HepG2 (cell line): ENCODE results near the gene CC2D1A. TPM values are rescaled to one million over a fixed set of nuclear protein-coding genes. Genes with fewer than 3 reads are reported as not detected.

ENCODE experiments used
- ATAC-seq: fragments of 200-7000 bp; cut with Tn5 transposase; 3 replicates; pipeline ENCODE4 v1.9.1; 2020; ENCODE audit warnings: mild to moderate bottlenecking, moderate library complexity
- BruUV-seq: library from RNA; stranded (reverse); fragments of 400-500 nt; replicated peaks from 2 replicates; lab custom pipeline; 2021; lab: Mats Ljungman, UMichigan
- CTCF ChIA-PET: fragments of 300-600 bp; formaldehyde crosslinking; extraction: SDS; loops from one replicate; lab custom pipeline; 2021; ENCODE audit warnings: low total read pairs, inconsistent platforms, low intra/inter-chr PET ratio; lab: Yijun Ruan, JAX
- POLR2A ChIA-PET: fragments of 350-600 bp; sonication (Branson Sonifier 250); formaldehyde crosslinking; loops from one replicate; lab custom pipeline; 2020; ENCODE audit warnings: antibody characterized with exemption, inconsistent platforms; lab: Yijun Ruan, JAX
- DNase-seq: peaks from one replicate; pipeline ENCODE4 v3.0.0-alpha.2; 2015; ENCODE audit warnings: low spot score
- FAIRE-seq: peaks from 3 replicates; lab custom pipeline; 2011; peaks lifted over from hg19 to GRCh38; lab: Jason Lieb, UNC
- H2AFZ ChIP-seq: one replicate; pipeline ENCODE4 v1.6.1; 2011; ENCODE audit warnings: low read length, inconsistent platforms
- H3K27ac ChIP-seq: fragments of 300-600 bp; 3 replicates; pipeline ENCODE4 v1.8.0; 2011; ENCODE audit warnings: mixed run types, mild to moderate bottlenecking, mixed read lengths, low read length, inconsistent platforms; ENCODE audit not compliant: insufficient read depth; ENCODE audit errors: extremely low read length
- H3K27me3 ChIP-seq, 2 experiments: fragments of 200-600 bp in 1 of 2; 2 replicates in 1 of 2; 3 replicates in 1 of 2; pipeline versions ENCODE4 v1.6.0 to v1.8.0; 2011; ENCODE audit warnings: low read length in 2 of 2, mild to moderate bottlenecking in 2 of 2, moderate library complexity in 2 of 2, inconsistent platforms in 1 of 2; ENCODE audit not compliant: insufficient read depth in 2 of 2, control insufficient read depth in 1 of 2
- H3K36me3 ChIP-seq, 2 experiments: fragments of 200-600 bp in 1 of 2; replicated peaks in 1 of 2; 2 replicates in 1 of 2; 3 replicates in 1 of 2; pipeline versions ENCODE4 v1.5.1 to v1.8.0; 2011; ENCODE audit warnings: low read length in 2 of 2, inconsistent platforms in 1 of 2; ENCODE audit not compliant: insufficient read depth in 2 of 2, control insufficient read depth in 1 of 2
- H3K4me1 ChIP-seq: 2 replicates; pipeline ENCODE4 v1.5.1; 2012; ENCODE audit warnings: low read length, inconsistent platforms; ENCODE audit not compliant: insufficient read depth
- H3K4me2 ChIP-seq: 2 replicates; pipeline ENCODE4 v1.6.0; 2011; ENCODE audit warnings: low read depth, low read length, inconsistent platforms
- H3K4me3 ChIP-seq, 3 experiments: fragments of 200-600 bp in 1 of 3; sonication (generic), shearing (Covaris generic) in 1 of 3; replicated peaks in 1 of 3; 2 replicates each; pipeline ENCODE4 v1.5.1; 2011 to 2016; ENCODE audit warnings: low read length in 3 of 3, inconsistent platforms in 2 of 3, low read depth in 2 of 3, mild to moderate bottlenecking in 2 of 3, control low read depth in 1 of 3, mixed read lengths in 1 of 3; ENCODE audit not compliant: insufficient read depth in 1 of 3
- H3K79me2 ChIP-seq: one replicate; pipeline ENCODE4 v1.6.1; 2011; ENCODE audit warnings: low read length, inconsistent platforms; ENCODE audit not compliant: insufficient read depth
- H3K9ac ChIP-seq: 2 replicates; pipeline ENCODE4 v1.6.0; 2011; ENCODE audit warnings: mild to moderate bottlenecking, low read depth, low read length, inconsistent platforms; ENCODE audit not compliant: insufficient read depth
- H3K9me3 ChIP-seq: 2 replicates; pipeline ENCODE4 v1.5.1; 2012; ENCODE audit warnings: mild to moderate bottlenecking, low read length
- H4K20me1 ChIP-seq: 2 replicates; pipeline ENCODE4 v1.6.0; 2011; ENCODE audit warnings: inconsistent platforms, mild to moderate bottlenecking, low read length, moderate library complexity; ENCODE audit not compliant: insufficient read depth
- FOXC1 ChIP-seq: sonication (generic); formaldehyde crosslinking; IDR thresholded peaks from 2 replicates; pipeline ENCODE4 v1.8.0; 2022; ENCODE audit warnings: mild to moderate bottlenecking, missing genetic modification reagents, borderline replicate concordance
- KLF16 ChIP-seq, 2 experiments: sonication (generic) in 1 of 2; formaldehyde crosslinking in 1 of 2; IDR thresholded peaks; 2 replicates each; pipeline versions ENCODE4 v1.6.1 to v1.8.0; 2016 to 2023; ENCODE audit warnings: missing genetic modification reagents in 2 of 2, missing compliant biosample characterization in 1 of 2
- RBAK ChIP-seq: sonication (generic); formaldehyde crosslinking; IDR thresholded peaks from 2 replicates; pipeline ENCODE4 v1.5.1; 2020; ENCODE audit warnings: mild to moderate bottlenecking, missing genetic modification reagents
- ZBTB38 ChIP-seq: sonication (generic); formaldehyde crosslinking; IDR thresholded peaks from 2 replicates; pipeline ENCODE4 v1.5.1; 2020; ENCODE audit warnings: mild to moderate bottlenecking, missing genetic modification reagents
- ZKSCAN8 ChIP-seq: IDR thresholded peaks from 2 replicates; pipeline ENCODE4 v1.6.1; 2016; ENCODE audit warnings: borderline replicate concordance, missing genetic modification reagents, missing compliant biosample characterization
- ZNF264 ChIP-seq: sonication (generic); formaldehyde crosslinking; IDR thresholded peaks from 2 replicates; pipeline ENCODE4 v1.4.0; 2020; ENCODE audit warnings: missing genetic modification reagents
- ZNF766 ChIP-seq: sonication (generic); formaldehyde crosslinking; IDR thresholded peaks from 2 replicates; pipeline ENCODE4 v1.5.0; 2020; ENCODE audit warnings: missing genetic modification reagents, borderline replicate concordance
- WGBS: methylation state at CpG from one replicate; pipeline ENCODE4 v1.1.6; 2017; ENCODE audit warnings: low lambda C conversion rate; 5-methylcytosine and 5-hydroxymethylcytosine counted together
- in situ Hi-C: cut with HindIII; loops from 2 replicates; pipeline ENCODE4 v1.10.0; 2017; ENCODE audit warnings: low pct_unique_long_range_greater_than_20kb; ENCODE audit not compliant: extremely low pct_ligation_motif_present
- intact Hi-C: fragments of 100-400 bp; cut with micrococcal nuclease; formaldehyde crosslinking; loops from one replicate; pipeline ENCODE4 v1.10.0; 2022; ENCODE audit not compliant: unreplicated experiment
- polyA plus RNA-seq, 8 experiments: library from polyadenylated mRNA; depleted of rRNA in 3 of 8; stranded (reverse) in 7 of 8; unstranded in 1 of 8; fragments of >200 nt; fragmentation: Illumina TruSeq in 4 of 8; extraction: Trizol in 4 of 8; gene quantifications; 2 replicates each; pipeline versions ENCODE4 v1.2.1 to v1.2.3, GENCODE V29; 2011 to 2016; ENCODE audit warnings: low read depth in 4 of 8, missing spikeins in 1 of 8, mixed read lengths in 1 of 8; ENCODE audit not compliant: insufficient read depth in 1 of 8
- total RNA-seq, 5 experiments: library from RNA; depleted of rRNA; stranded (reverse); fragments of >200 nt; fragmentation: Illumina TruSeq; extraction: Trizol; gene quantifications; 2 replicates each; pipeline ENCODE4 v1.2.3, GENCODE V29; 2016; ENCODE audit warnings: low read depth in 1 of 5
- TF ChIP-seq, protein P1 (sequence below): IDR thresholded peaks from 2 replicates; pipeline ENCODE4 v1.6.1; 2016; ENCODE audit warnings: low read depth
- TF ChIP-seq, protein P2 (sequence below), 2 experiments: sonication (generic) in 1 of 2; formaldehyde crosslinking in 1 of 2; IDR thresholded peaks; 2 replicates each; pipeline versions ENCODE4 v1.4.0 to v1.6.1; 2018 to 2020; ENCODE audit warnings: missing genetic modification reagents in 2 of 2, borderline replicate concordance in 1 of 2, low read depth in 1 of 2, mild to moderate bottlenecking in 1 of 2, missing biosample characterization in 1 of 2
- TF ChIP-seq, protein P3 (sequence below): IDR thresholded peaks from 2 replicates; pipeline ENCODE4 v1.6.1; 2016; ENCODE audit warnings: missing compliant biosample characterization, missing genetic modification reagents, borderline replicate concordance
- TF ChIP-seq, protein P4 (sequence below): IDR thresholded peaks from 2 replicates; pipeline ENCODE4 v1.4.0; 2020; ENCODE audit warnings: mild to moderate bottlenecking, missing genetic modification reagents
- TF ChIP-seq, protein P5 (sequence below): sonication (generic); formaldehyde crosslinking; IDR thresholded peaks from 2 replicates; pipeline ENCODE4 v1.4.0; 2020; ENCODE audit warnings: missing genetic modification reagents

The CC2D1A gene
- total and polyA plus RNA-seq, 2 of the 13 experiments (the other 11 are each of a cell fraction or from before 2014, with no cell fraction given) = 9.7 to 11.5 TPM

DNA sequence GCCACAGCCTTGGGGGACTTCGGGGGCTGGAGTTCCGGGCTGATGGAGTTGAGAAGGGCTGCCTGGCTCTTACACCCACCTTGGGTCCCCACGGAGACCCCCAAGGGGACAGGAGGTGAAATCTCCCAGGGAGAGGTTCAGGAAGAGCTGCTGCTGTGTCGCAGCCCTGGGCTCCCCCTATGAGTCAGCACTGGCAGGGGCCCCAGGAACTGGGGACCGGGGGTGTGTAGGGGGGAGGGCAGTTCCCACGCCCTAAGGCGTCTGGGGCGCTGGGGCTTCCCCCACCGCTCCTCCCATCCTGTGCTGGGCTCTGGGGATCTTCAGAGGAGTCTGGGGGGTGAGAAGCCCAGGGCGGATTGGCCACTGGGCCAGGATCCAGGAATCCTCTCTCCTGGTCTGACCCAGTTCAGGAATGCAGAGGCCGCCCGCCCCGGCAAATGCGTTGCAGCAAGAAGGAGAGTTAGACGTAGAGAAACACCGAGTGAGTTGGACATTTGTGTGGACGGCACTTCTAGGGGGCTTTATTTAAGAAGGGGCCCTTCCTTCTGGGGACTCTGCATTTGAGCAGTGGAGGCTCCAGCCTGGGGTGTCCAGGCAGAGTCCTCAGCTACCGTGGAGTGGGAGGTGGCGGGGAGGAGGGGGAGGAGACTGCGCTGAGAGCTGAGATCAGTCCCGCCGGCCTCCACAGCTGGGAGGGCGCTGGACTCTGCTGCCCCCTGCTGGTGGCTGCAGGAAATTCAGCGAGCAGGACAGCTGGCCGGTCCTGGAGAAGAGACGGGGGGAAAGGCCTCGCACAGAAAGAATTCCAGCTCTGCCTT, 44.1 kb upstream of the CC2D1A start:
- CTCF ChIA-PET = interaction anchor here (0.5 to 2.8 kb wide), 7 partner anchors 10 to 264 kb away, joined by 3 to 38 read pairs (median 4); no protein-coding TSS in a partner anchor
- in situ Hi-C loops = loop anchor here (5.0 kb wide), 1 partner anchor 80 kb away; no protein-coding TSS in a partner anchor
- TF ChIP-seq, protein P1, sequence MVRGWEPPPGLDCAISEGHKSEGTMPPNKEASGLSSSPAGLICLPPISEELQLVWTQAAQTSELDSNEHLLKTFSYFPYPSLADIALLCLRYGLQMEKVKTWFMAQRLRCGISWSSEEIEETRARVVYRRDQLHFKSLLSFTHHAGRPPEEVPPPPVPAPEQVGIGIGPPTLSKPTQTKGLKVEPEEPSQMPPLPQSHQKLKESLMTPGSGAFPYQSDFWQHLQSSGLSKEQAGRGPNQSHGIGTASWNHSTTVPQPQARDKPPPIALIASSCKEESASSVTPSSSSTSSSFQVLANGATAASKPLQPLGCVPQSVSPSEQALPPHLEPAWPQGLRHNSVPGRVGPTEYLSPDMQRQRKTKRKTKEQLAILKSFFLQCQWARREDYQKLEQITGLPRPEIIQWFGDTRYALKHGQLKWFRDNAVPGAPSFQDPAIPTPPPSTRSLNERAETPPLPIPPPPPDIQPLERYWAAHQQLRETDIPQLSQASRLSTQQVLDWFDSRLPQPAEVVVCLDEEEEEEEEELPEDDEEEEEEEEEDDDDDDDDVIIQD (CRISPR knock-in tag) = 0 out of 2 replicates have a peak, but pooled peaks have one; percentile 61
- TF ChIP-seq ZNF264 (no peak), FOXC1 (CRISPR knock-in tag) (0 out of 2 replicates have a peak, but pooled peaks have one; percentile 41), ZNF766 (CRISPR knock-in tag) (no peak), KLF16 (CRISPR knock-in tag; IDR thresholded peaks at IDR 0.05) (0 out of 4 replicates have a peak, but pooled peaks of 1 of the 2 experiments have one; percentile 37), RBAK (CRISPR knock-in tag) (no peak), ZKSCAN8 (CRISPR knock-in tag) (peak; percentile 77; the same call in 1 of the 2 replicates), ZBTB38 (CRISPR knock-in tag) (0 out of 2 replicates have a peak, but pooled peaks have one; percentile 21)
- TF ChIP-seq, protein P2, sequence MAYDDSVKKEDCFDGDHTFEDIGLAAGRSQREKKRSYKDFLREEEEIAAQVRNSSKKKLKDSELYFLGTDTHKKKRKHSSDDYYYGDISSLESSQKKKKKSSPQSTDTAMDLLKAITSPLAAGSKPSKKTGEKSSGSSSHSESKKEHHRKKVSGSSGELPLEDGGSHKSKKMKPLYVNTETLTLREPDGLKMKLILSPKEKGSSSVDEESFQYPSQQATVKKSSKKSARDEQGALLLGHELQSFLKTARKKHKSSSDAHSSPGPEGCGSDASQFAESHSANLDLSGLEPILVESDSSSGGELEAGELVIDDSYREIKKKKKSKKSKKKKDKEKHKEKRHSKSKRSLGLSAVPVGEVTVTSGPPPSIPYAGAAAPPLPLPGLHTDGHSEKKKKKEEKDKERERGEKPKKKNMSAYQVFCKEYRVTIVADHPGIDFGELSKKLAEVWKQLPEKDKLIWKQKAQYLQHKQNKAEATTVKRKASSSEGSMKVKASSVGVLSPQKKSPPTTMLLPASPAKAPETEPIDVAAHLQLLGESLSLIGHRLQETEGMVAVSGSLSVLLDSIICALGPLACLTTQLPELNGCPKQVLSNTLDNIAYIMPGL (CRISPR knock-in tag; IDR thresholded peaks at IDR 0.05; ENCODE audit: borderline replicate concordance in 1 of 2, low read depth in 1 of 2) = peak; percentile 57 to 79; a peak in 2 of 4 replicates
- TF ChIP-seq, protein P3, sequence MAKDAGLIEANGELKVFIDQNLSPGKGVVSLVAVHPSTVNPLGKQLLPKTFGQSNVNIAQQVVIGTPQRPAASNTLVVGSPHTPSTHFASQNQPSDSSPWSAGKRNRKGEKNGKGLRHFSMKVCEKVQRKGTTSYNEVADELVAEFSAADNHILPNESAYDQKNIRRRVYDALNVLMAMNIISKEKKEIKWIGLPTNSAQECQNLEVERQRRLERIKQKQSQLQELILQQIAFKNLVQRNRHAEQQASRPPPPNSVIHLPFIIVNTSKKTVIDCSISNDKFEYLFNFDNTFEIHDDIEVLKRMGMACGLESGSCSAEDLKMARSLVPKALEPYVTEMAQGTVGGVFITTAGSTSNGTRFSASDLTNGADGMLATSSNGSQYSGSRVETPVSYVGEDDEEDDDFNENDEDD (CRISPR knock-in tag) = no peak
- TF ChIP-seq, protein P4, sequence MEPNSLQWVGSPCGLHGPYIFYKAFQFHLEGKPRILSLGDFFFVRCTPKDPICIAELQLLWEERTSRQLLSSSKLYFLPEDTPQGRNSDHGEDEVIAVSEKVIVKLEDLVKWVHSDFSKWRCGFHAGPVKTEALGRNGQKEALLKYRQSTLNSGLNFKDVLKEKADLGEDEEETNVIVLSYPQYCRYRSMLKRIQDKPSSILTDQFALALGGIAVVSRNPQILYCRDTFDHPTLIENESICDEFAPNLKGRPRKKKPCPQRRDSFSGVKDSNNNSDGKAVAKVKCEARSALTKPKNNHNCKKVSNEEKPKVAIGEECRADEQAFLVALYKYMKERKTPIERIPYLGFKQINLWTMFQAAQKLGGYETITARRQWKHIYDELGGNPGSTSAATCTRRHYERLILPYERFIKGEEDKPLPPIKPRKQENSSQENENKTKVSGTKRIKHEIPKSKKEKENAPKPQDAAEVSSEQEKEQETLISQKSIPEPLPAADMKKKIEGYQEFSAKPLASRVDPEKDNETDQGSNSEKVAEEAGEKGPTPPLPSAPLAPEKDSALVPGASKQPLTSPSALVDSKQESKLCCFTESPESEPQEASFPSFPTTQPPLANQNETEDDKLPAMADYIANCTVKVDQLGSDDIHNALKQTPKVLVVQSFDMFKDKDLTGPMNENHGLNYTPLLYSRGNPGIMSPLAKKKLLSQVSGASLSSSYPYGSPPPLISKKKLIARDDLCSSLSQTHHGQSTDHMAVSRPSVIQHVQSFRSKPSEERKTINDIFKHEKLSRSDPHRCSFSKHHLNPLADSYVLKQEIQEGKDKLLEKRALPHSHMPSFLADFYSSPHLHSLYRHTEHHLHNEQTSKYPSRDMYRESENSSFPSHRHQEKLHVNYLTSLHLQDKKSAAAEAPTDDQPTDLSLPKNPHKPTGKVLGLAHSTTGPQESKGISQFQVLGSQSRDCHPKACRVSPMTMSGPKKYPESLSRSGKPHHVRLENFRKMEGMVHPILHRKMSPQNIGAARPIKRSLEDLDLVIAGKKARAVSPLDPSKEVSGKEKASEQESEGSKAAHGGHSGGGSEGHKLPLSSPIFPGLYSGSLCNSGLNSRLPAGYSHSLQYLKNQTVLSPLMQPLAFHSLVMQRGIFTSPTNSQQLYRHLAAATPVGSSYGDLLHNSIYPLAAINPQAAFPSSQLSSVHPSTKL = peak; percentile 32; the same call in 1 of the 2 replicates
- TF ChIP-seq, protein P5, sequence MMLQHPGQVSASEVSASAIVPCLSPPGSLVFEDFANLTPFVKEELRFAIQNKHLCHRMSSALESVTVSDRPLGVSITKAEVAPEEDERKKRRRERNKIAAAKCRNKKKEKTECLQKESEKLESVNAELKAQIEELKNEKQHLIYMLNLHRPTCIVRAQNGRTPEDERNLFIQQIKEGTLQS (CRISPR knock-in tag) = 0 out of 2 replicates have a peak, but pooled peaks have one; percentile 52

More for the DNA sequence above, 44.1 kb upstream of the CC2D1A start:
- H3K27ac ChIP-seq = peak overlapping the region; percentile 54
- H3K79me2 ChIP-seq = no peaks in the 10 kb centered on the region
- no peaks in the 10 kb centered on the region for H3K36me3 ChIP-seq
- intact Hi-C loops = loop anchor here (1.0 to 5.0 kb wide), 2 partner anchors 77 to 265 kb away; no protein-coding TSS in a partner anchor
- H3K9ac ChIP-seq = peak overlapping the region; percentile 82
- ATAC-seq (peak; percentile 82), DNase-seq (peak; percentile 77), FAIRE-seq (peak; percentile 71)
- peak overlapping the region; percentile 85 for H2AFZ ChIP-seq
- no peaks in the 10 kb centered on the region for H4K20me1 ChIP-seq
- H3K9me3 ChIP-seq = no peaks in the 10 kb centered on the region
- H3K27me3 ChIP-seq = peaks cover 0 to 9% of the 10 kb centered on the region in 2 experiments; a peak in 1 of 5 replicates
- peaks cover 36% of the 10 kb centered on the region for H3K4me1 ChIP-seq
- H3K4me3 ChIP-seq = peak overlapping the region; percentile 67 to 77 (median 75)
- peak overlapping the region; percentile 92 for H3K4me2 ChIP-seq
- 5% methylated on average over 19 of the region's 27 CpGs for WGBS
- POLR2A ChIA-PET = interaction anchor here (0.5 to 3.4 kb wide), 15 partner anchors 10 to 1707 kb away, joined by 3 to 30 read pairs (median 4); partner anchors contain the start of genes C19orf53, MRI1 and ZSWIM4
- no TSS peak for BruUV-seq
